GM23248 (cell line): Measurements from ENCODE around the gene NEU4.

Experiments
- EZH2 ChIP-seq: fragments of 200-600 bp; sonication (generic); IDR thresholded peaks from 2 replicates; pipeline ENCODE4 v1.6.1; 2018; ENCODE audit warnings: antibody characterized with exemption, mild to moderate bottlenecking; ENCODE audit not compliant: insufficient read depth, poor library complexity, severe bottlenecking
- EZH2phosphoT487 ChIP-seq: fragments of 200-600 bp; sonication (generic); IDR thresholded peaks from 2 replicates; pipeline ENCODE4 v1.6.1; 2018; ENCODE audit warnings: antibody characterized with exemption, moderate library complexity, mild to moderate bottlenecking, low read depth; ENCODE audit not compliant: insufficient read depth

DNA sequence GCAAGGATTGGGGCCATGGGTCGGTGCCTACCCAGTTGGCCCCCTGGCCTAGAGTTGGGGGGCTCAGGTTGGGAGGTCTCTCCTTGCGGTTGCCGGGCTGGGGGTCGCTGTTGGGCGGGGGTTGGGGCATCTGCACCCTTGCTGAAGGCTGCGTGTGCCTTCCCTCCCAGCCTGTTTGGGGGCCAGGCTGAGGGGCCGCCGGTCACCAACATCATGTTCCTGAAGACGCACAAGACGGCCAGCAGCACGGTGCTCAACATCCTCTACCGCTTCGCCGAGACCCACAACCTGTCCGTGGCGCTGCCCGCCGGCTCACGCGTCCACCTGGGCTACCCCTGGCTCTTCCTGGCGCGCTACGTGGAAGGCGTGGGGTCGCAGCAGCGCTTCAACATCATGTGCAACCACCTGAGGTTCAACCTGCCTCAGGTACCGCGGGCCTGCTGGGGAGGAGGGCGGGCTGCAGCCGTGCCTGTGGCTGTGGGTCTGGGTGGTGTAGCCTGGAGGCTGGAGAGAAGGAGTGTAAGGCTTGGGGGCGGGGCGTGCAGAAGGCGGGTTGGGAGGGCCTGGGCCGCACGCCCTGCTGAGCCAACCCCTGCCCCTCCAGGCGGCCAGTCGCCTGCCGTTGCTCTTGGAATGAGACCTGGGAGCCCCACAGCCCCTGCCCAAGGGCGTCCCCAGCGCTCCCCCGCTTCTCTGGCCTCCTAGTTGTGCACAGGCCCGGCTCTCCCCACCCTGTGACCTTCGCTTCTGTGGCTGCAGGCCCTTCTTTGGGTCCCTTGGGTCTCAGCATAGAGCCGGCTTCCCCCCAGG is 7.2 kb upstream of the NEU4 start:
- TF ChIP-seq EZH2, result no peak
- no peak for TF ChIP-seq EZH2phosphoT487
